MM.1S (cell line): ENCODE results near the gene CCDC87.
"Not testable (repeated sequence)": the region's sequence is repeated elsewhere in the genome, so short reads cannot be mapped to it uniquely, and the experiment has no call there.

Experiments used
- DNase-seq: peaks from one replicate; pipeline ENCODE4 v3.0.0-alpha.2; 2015
- H2AFZ ChIP-seq: fragments of 300-600 bp; sonication (generic); 2 replicates; pipeline ENCODE4 v1.6.0; 2016; ENCODE audit warnings: antibody characterized with exemption, low read length
- H3F3A ChIP-seq: fragments of 300-600 bp; sonication (generic); 2 replicates; pipeline ENCODE4 v1.6.1; 2016; ENCODE audit warnings: mild to moderate bottlenecking, antibody characterized with exemption, low read length, moderate library complexity, mixed read lengths; ENCODE audit not compliant: insufficient read depth
- H3K27ac ChIP-seq: fragments of 300-600 bp; sonication (generic); 2 replicates; pipeline ENCODE4 v1.5.1; 2016; ENCODE audit warnings: mild to moderate bottlenecking, low read length
- H3K27me3 ChIP-seq: fragments of 300-600 bp; sonication (generic); replicated peaks from 2 replicates; pipeline ENCODE4 v1.6.0; 2016; ENCODE audit warnings: low read length; ENCODE audit not compliant: insufficient read depth
- H3K36me3 ChIP-seq: fragments of 300-600 bp; sonication (generic); replicated peaks from 2 replicates; pipeline ENCODE4 v1.6.1; 2016; ENCODE audit warnings: mild to moderate bottlenecking, low read length, mixed read lengths; ENCODE audit not compliant: insufficient read depth
- H3K4me1 ChIP-seq: fragments of 300-600 bp; sonication (generic); 2 replicates; pipeline ENCODE4 v1.6.1; 2016; ENCODE audit warnings: low read length, mixed read lengths
- H3K4me2 ChIP-seq: fragments of 300-600 bp; sonication (generic); 2 replicates; pipeline ENCODE4 v1.6.0; 2016; ENCODE audit warnings: low read depth, low read length
- H3K4me3 ChIP-seq: fragments of 300-600 bp; sonication (generic); 2 replicates; pipeline ENCODE4 v1.5.1; 2016; ENCODE audit warnings: low read length, mixed read lengths
- H3K79me2 ChIP-seq: fragments of 300-600 bp; sonication (generic); 2 replicates; pipeline ENCODE4 v1.6.1; 2016; ENCODE audit warnings: mixed run types, low read length, mixed read lengths
- H3K9ac ChIP-seq: fragments of 300-600 bp; sonication (generic); 2 replicates; pipeline ENCODE4 v1.6.1; 2016; ENCODE audit warnings: low read length, mixed read lengths
- H3K9me2 ChIP-seq: fragments of 300-600 bp; sonication (generic); replicated peaks from 2 replicates; pipeline ENCODE4 v1.6.1; 2016; ENCODE audit warnings: mild to moderate bottlenecking, low read length, mixed read lengths; ENCODE audit not compliant: insufficient read depth
- H3K9me3 ChIP-seq: fragments of 300-600 bp; sonication (generic); replicated peaks from 2 replicates; pipeline ENCODE4 v1.6.1; 2016; ENCODE audit warnings: mild to moderate bottlenecking, low read length, mixed read lengths; ENCODE audit not compliant: insufficient read depth
- H4K20me1 ChIP-seq: fragments of 300-600 bp; sonication (generic); 2 replicates; pipeline ENCODE4 v1.6.1; 2016; ENCODE audit warnings: mild to moderate bottlenecking, low read length, moderate library complexity, mixed read lengths; ENCODE audit not compliant: insufficient read depth
- EZH2 ChIP-seq: fragments of 300-600 bp; sonication (generic); optimal IDR thresholded peaks from 2 replicates; pipeline ENCODE3; 2017; ENCODE audit warnings: low read depth, mild to moderate bottlenecking, antibody characterized with exemption, low read length, mixed read lengths
- EZH2phosphoT487 ChIP-seq: fragments of 300-600 bp; sonication (generic); IDR thresholded peaks from 2 replicates; pipeline ENCODE4 v1.6.1; 2018; ENCODE audit warnings: antibody characterized with exemption, low read length
- TF ChIP-seq, protein P1 (sequence below): fragments of 300-600 bp; sonication (generic); IDR thresholded peaks from 2 replicates; pipeline ENCODE4 v1.5.1; 2016; ENCODE audit warnings: antibody characterized with exemption, low read length, mixed read lengths

Gene CCDC87

GRCh38 chr11:66546966-66547661, 45.7 kb downstream of the CCDC87 start:
- Histone ChIP-seq H3K79me2 (peaks cover 5% of the 10 kb centered on the region; the same call in 1 of the 2 replicates), H3K27me3 (peaks cover 49% of the 10 kb centered on the region), H3K4me1 (peaks cover 7% of the 10 kb centered on the region; the same call in 1 of the 2 replicates), H3F3A (peaks cover 3% of the 10 kb centered on the region; the same call in 1 of the 2 replicates), H3K27ac (no peak overlapping the region), H3K9me3 (no peaks in the 10 kb centered on the region), H3K36me3 (no peaks in the 10 kb centered on the region), H3K4me2 (peak overlapping the region; percentile 94; the same call in 1 of the 2 replicates), H3K9ac (no peak overlapping the region), H4K20me1 (no peaks in the 10 kb centered on the region), H2AFZ (peak overlapping the region; percentile 98), H3K9me2 (no peaks in the 10 kb centered on the region), H3K4me3 (peak overlapping the region; percentile 98)
- no peak for DNase-seq
- TF ChIP-seq EZH2 (no peak), EZH2phosphoT487 (no peak)
- TF ChIP-seq, protein P1, sequence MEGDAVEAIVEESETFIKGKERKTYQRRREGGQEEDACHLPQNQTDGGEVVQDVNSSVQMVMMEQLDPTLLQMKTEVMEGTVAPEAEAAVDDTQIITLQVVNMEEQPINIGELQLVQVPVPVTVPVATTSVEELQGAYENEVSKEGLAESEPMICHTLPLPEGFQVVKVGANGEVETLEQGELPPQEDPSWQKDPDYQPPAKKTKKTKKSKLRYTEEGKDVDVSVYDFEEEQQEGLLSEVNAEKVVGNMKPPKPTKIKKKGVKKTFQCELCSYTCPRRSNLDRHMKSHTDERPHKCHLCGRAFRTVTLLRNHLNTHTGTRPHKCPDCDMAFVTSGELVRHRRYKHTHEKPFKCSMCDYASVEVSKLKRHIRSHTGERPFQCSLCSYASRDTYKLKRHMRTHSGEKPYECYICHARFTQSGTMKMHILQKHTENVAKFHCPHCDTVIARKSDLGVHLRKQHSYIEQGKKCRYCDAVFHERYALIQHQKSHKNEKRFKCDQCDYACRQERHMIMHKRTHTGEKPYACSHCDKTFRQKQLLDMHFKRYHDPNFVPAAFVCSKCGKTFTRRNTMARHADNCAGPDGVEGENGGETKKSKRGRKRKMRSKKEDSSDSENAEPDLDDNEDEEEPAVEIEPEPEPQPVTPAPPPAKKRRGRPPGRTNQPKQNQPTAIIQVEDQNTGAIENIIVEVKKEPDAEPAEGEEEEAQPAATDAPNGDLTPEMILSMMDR = no peak

- Histone ChIP-seq H3K4me2 (peak within 1 kb of the TSS; percentile 94), H3K4me1 (peaks cover 7% of the 10 kb centered on the region; the same call in 1 of the 2 replicates), H3K4me3 (peak within 1 kb of the TSS; percentile 98), H3K79me2 (peaks cover 5% of the 10 kb centered on the region; the same call in 1 of the 2 replicates), H3F3A (peaks cover 3% of the 10 kb centered on the region; the same call in 1 of the 2 replicates), H4K20me1 (no peaks in the 10 kb centered on the region), H2AFZ (peak within 1 kb of the TSS; percentile 98), H3K9me2 (no peaks in the 10 kb centered on the region), H3K36me3 (no peaks in the 10 kb centered on the region), H3K9me3 (no peaks in the 10 kb centered on the region), H3K9ac (peak within 1 kb of the TSS; percentile 91), H3K27ac (no peak within 1 kb of the TSS; the same call in 1 of the 2 replicates), H3K27me3 (peaks cover 43% of the 10 kb centered on the region)
- TF ChIP-seq EZH2phosphoT487 (no peak), EZH2 (no peak)
- TF ChIP-seq, protein P1 = no peak
- no peak for DNase-seq
Measured at GRCh38 chr11:66546368-66546965, 46.4 kb downstream of the CCDC87 start, which contains the start of gene ACTN3. Gene ACTN3 (plus strand): TSS chr11:66546903. CDS start chr11:66546938, 35 bp downstream.

- Histone ChIP-seq H3K9me3 (no peaks in the 10 kb centered on the region), H3K4me2 (peak within 1 kb of the TSS; percentile 94), H4K20me1 (no peaks in the 10 kb centered on the region), H3K27me3 (peaks cover 42% of the 10 kb centered on the region), H3K27ac (no peak within 1 kb of the TSS; the same call in 1 of the 2 replicates), H3K36me3 (no peaks in the 10 kb centered on the region), H3K9me2 (no peaks in the 10 kb centered on the region), H3K79me2 (peaks cover 5% of the 10 kb centered on the region; the same call in 1 of the 2 replicates), H3F3A (peaks cover 3% of the 10 kb centered on the region; the same call in 1 of the 2 replicates), H2AFZ (peak within 1 kb of the TSS; percentile 98), H3K9ac (peak within 1 kb of the TSS; percentile 91), H3K4me3 (peak within 1 kb of the TSS; percentile 98), H3K4me1 (peaks cover 7% of the 10 kb centered on the region; the same call in 1 of the 2 replicates)
- DNase-seq = peak; percentile 95
- TF ChIP-seq EZH2phosphoT487 = no peak
- TF ChIP-seq, protein P1 = no peak
- no peak for TF ChIP-seq EZH2
Measured at GRCh38 chr11:66545701-66546367, 47.0 kb downstream of the CCDC87 start, which contains the start of gene ZDHHC24. Gene ZDHHC24 (minus strand): TSS chr11:66546048. CDS start chr11:66546003, 45 bp downstream.

GRCh38 chr11:66544952-66545351, 47.9 kb downstream of the CCDC87 start:
- not testable (repeated sequence) for H3K27ac ChIP-seq, DNase-seq, H3K9me3 ChIP-seq, H3K79me2 ChIP-seq, H3F3A ChIP-seq, H3K4me1 ChIP-seq, H4K20me1 ChIP-seq, H3K36me3 ChIP-seq, H3K9me2 ChIP-seq, H2AFZ ChIP-seq
- peak overlapping the region; percentile 94 for H3K4me2 ChIP-seq
- peak overlapping the region; percentile 91; the same call in 1 of the 2 replicates for H3K9ac ChIP-seq
- peaks cover 33% of the 10 kb centered on the region for H3K27me3 ChIP-seq
- H3K4me3 ChIP-seq = peak overlapping the region; percentile 98
